Adipocyte (in vitro differentiated cells): ENCODE results near the gene MACROD2.

Source experiments
- DNase-seq: peaks from one replicate; pipeline ENCODE4 v3.0.0-alpha.2; 2015; ENCODE audit warnings: low read depth
- H3K27me3 ChIP-seq: replicated peaks from 2 replicates; pipeline ENCODE4 v1.7.0; 2013; ENCODE audit warnings: mild to moderate bottlenecking, low read length, moderate library complexity; ENCODE audit not compliant: control insufficient read depth, insufficient read depth
- H3K36me3 ChIP-seq: 2 replicates; pipeline ENCODE4 v1.7.0; 2013; ENCODE audit warnings: low read length, mild to moderate bottlenecking, moderate library complexity; ENCODE audit not compliant: control insufficient read depth, insufficient read depth, severe bottlenecking
- H3K4me1 ChIP-seq: 2 replicates; pipeline ENCODE4 v1.7.0; 2013; ENCODE audit warnings: mild to moderate bottlenecking, low read length, moderate library complexity; ENCODE audit not compliant: control insufficient read depth, insufficient read depth
- H3K4me3 ChIP-seq: 2 replicates; pipeline ENCODE4 v1.7.0; 2013; ENCODE audit warnings: mild to moderate bottlenecking, low read length, moderate library complexity
- H3K9ac ChIP-seq: 2 replicates; pipeline ENCODE4 v1.7.0; 2013; ENCODE audit warnings: mild to moderate bottlenecking, low read length, moderate library complexity
- H3K9me3 ChIP-seq: 2 replicates; pipeline ENCODE4 v1.7.0; 2013; ENCODE audit warnings: mild to moderate bottlenecking, low read length, moderate library complexity; ENCODE audit not compliant: control insufficient read depth

Gene MACROD2

DNA sequence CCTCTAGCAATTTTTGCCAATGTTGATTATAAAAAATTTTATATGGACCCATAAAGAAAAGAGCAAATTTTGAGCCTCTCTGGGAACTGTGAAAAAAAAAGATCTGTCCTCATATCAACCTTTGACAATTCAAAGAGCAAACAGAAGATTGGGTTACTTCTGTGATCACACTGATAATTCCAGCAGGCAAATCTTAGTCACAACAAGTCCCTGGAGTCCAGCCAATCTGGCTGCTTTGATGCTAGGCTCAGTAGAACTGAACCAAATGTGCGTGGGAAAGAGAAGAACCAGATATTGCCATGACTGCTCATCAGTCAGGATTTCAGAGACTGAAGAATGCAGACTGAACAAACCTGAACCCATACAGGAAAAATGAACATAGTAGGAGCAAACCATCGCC lies 780.5 kb downstream of the MACROD2 start:
- peak; percentile 91 for DNase-seq
- Histone ChIP-seq H3K9ac (no peak overlapping the region), H3K9me3 (no peaks in the 10 kb centered on the region), H3K27me3 (no peaks in the 10 kb centered on the region), H3K4me3 (no peak overlapping the region), H3K4me1 (no peaks in the 10 kb centered on the region), H3K36me3 (no peaks in the 10 kb centered on the region)

DNA sequence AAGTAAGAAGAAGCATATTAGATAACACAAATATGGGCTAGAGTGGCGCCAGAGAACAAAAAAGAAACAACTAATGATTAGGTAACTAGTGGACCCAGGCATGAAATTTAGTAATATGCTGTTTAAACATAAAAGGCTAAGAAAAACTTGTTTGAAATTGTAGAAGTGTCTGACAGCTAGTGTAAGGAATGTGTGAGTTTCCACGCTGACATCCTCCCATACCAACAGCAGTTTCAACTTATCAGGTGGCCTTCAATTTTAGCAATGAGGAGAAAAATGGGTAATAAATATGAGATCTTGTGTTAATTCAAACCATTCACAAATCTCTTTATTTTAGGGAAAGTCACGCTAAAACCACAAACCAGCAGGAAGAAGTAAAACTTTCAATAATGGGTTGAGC lies 782.3 kb downstream of the MACROD2 start:
- H3K4me3 ChIP-seq, result no peak overlapping the region
- no peak overlapping the region for H3K9ac ChIP-seq
- no peaks in the 10 kb centered on the region for H3K27me3 ChIP-seq
- no peaks in the 10 kb centered on the region for H3K4me1 ChIP-seq
- DNase-seq, result peak; percentile 7
- H3K36me3 ChIP-seq, result no peaks in the 10 kb centered on the region
- no peaks in the 10 kb centered on the region for H3K9me3 ChIP-seq

DNA sequence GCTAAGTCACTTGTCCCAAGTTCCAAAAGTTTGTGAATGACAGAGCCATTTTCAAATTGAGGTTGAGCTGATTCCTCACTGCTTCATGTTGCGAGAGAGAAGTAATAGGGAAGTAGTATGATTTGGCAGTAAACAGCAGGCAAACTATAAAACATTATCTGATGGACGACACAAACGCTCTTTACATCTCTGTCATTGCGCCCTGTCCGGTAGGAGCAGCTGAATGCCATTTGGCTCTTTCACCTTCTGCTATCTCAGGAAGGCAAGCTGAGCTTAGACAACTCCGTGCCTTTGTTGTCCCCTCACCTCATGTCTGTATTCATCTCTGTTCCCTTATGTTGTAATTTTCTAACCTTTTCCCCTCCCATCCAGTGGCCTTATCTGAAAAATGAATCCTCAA lies 782.8 kb downstream of the MACROD2 start:
- Histone ChIP-seq H3K4me3 (no peak overlapping the region), H3K9ac (no peak overlapping the region), H3K9me3 (no peaks in the 10 kb centered on the region), H3K36me3 (no peaks in the 10 kb centered on the region), H3K27me3 (no peaks in the 10 kb centered on the region), H3K4me1 (no peaks in the 10 kb centered on the region)
- DNase-seq, result no peak

DNA sequence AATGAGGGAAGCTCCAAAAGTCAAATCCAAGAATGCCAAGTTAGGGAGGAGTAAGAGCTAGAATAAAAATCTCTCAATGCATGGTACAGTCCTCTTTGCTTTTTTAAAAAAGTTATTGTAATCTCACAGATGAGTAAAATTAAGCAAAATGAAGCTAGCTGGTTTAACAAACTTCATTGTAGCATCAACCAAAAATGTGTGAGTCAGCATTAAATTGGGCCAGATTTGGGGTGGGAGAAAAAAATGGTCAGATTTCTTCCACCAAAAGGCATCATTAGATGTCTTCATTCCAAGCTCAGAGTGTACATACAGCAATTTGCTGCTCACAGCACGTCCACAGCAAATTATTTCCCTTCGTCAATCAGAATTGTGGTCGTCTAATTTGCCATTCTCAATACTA lies 783.6 kb downstream of the MACROD2 start:
- DNase-seq, result no peak
- Histone ChIP-seq H3K9ac (no peak overlapping the region), H3K9me3 (no peaks in the 10 kb centered on the region)

DNA sequence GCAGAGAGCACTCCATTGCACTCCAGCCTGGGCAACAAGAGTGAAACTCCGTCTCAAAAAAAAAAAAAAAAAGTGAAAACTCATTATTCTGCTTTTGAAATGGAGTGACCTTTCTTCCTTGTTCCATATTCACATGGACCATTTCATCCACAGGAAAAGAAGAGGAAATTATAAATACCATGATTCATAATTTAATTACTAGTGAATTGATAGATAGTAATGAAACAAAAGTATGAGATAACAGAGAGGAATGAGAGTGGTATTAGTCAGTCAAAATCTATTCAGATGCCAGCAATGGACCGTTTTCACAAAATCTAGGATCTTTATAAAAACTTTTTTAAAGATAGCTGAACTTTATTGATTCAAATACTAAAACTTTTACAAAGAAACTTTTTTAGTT lies 785.2 kb downstream of the MACROD2 start:
- H3K9ac ChIP-seq, result no peak overlapping the region

More for the DNA sequence above, 783.6 kb downstream of the MACROD2 start:
- no peak overlapping the region for H3K4me3 ChIP-seq
- no peaks in the 10 kb centered on the region for H3K27me3 ChIP-seq
- no peaks in the 10 kb centered on the region for H3K4me1 ChIP-seq
- no peaks in the 10 kb centered on the region for H3K36me3 ChIP-seq

DNA sequence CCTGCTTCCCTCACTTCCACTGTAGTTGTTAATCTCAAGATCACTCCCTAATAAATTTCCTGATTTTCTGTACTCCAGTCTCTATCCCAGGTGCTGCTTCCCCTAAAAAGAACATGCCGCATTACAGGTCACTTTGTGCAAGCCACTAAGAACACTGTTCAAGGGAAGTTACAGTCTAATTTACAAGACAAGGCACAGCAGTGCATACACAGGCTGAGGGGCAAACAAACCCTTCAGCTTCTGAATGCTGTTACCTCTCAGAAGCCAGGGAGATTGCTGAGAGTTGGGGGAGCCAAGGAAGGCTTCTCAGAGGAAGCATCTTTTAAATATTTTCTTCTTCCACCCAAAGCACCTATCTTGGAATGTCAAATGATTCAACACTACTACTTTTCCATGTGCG lies 787.4 kb downstream of the MACROD2 start:
- no peaks in the 10 kb centered on the region for H3K4me1 ChIP-seq
- H3K9me3 ChIP-seq, result no peaks in the 10 kb centered on the region
- H3K36me3 ChIP-seq, result no peaks in the 10 kb centered on the region
- H3K27me3 ChIP-seq, result no peaks in the 10 kb centered on the region
- DNase-seq, result no peak
- H3K9ac ChIP-seq, result no peak overlapping the region
- H3K4me3 ChIP-seq, result no peak overlapping the region

More for the DNA sequence above, 785.2 kb downstream of the MACROD2 start:
- DNase-seq, result no peak
- Histone ChIP-seq H3K27me3 (no peaks in the 10 kb centered on the region), H3K9me3 (no peaks in the 10 kb centered on the region), H3K4me3 (no peak overlapping the region), H3K4me1 (no peaks in the 10 kb centered on the region), H3K36me3 (no peaks in the 10 kb centered on the region)

DNA sequence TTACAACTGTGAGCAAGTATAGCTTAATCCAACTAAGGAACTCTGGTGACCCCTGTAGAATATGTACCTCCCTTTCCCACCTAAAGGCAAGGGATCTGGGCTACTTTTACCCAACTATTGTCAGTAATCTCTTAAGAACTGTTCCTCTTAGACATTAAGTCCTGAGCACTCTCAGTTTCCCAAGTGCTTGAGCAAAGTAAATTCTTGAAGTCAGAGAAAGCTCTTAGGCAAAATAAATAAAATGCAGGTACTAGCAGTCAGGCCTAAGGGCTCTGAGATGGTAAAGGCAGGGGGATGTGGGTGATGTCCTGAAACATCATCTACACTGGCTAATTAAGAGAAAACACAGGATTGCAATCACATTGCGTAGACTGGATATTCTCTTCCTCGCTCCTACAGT lies 788.5 kb downstream of the MACROD2 start:
- no peaks in the 10 kb centered on the region for H3K36me3 ChIP-seq
- no peak overlapping the region for H3K4me3 ChIP-seq
- H3K4me1 ChIP-seq, result no peaks in the 10 kb centered on the region
- no peaks in the 10 kb centered on the region for H3K9me3 ChIP-seq
- DNase-seq, result no peak
- no peaks in the 10 kb centered on the region for H3K27me3 ChIP-seq
- H3K9ac ChIP-seq, result no peak overlapping the region

DNA sequence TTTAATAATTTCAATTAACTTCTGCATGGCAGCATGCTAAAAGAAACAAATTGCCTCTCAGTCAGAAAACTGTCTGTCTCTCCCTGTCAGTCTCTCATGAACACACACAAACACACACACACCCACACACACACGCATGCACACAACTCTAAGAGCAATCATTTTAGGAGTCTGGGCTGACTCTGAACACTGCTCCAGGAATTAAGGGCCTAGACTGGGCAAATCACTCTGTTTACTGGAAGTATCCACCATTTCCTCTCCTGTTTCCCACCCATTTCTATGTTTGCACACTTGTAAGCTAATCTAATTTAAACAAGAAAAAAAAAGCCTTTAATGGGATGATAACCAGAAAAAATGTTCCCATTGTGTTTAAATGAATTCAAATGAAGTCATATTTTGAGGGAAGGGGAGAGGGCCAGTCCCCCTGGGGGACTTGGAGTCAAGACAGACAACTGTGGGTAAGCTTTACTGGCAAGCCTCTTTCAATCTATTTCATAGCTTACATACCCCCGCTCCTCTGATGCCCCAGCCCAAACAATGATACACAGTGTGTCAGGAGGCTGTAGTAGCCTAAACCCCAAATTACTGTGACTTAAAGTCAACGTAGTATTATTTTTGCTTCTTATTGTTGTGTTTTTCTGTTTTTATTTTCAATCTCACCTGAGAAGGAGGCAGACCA lies 789.9 kb downstream of the MACROD2 start:
- H3K4me3 ChIP-seq, result no peak overlapping the region
- H3K9ac ChIP-seq, result no peak overlapping the region
- H3K9me3 ChIP-seq, result peaks cover under 1% of the 10 kb centered on the region
- H3K36me3 ChIP-seq, result no peaks in the 10 kb centered on the region
- no peak for DNase-seq
- H3K4me1 ChIP-seq, result no peaks in the 10 kb centered on the region
- no peaks in the 10 kb centered on the region for H3K27me3 ChIP-seq

DNA sequence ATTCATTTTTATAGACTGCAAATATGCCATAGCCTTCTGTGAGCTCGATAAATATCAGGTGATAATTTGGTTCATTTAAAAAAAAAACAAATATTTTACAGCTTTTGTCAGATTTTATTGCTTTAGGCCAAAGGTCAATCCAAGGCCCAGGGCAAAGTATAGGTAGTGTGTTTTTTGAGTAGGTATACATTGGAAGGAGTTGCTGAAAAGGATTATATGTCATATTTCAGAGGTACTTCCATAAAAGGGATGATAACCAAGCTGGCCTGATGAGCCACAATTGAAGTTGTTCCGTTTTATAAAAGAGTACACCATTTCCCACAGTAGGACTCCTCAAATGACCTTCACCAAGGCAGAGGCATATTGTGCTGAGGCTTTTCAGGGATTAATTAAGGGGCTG lies 794.9 kb downstream of the MACROD2 start:
- H3K36me3 ChIP-seq, result no peaks in the 10 kb centered on the region
- H3K9me3 ChIP-seq, result peaks cover 7% of the 10 kb centered on the region
- no peaks in the 10 kb centered on the region for H3K27me3 ChIP-seq
- no peaks in the 10 kb centered on the region for H3K4me1 ChIP-seq
- H3K9ac ChIP-seq, result no peak overlapping the region
- no peak overlapping the region for H3K4me3 ChIP-seq
- no peak for DNase-seq

DNA sequence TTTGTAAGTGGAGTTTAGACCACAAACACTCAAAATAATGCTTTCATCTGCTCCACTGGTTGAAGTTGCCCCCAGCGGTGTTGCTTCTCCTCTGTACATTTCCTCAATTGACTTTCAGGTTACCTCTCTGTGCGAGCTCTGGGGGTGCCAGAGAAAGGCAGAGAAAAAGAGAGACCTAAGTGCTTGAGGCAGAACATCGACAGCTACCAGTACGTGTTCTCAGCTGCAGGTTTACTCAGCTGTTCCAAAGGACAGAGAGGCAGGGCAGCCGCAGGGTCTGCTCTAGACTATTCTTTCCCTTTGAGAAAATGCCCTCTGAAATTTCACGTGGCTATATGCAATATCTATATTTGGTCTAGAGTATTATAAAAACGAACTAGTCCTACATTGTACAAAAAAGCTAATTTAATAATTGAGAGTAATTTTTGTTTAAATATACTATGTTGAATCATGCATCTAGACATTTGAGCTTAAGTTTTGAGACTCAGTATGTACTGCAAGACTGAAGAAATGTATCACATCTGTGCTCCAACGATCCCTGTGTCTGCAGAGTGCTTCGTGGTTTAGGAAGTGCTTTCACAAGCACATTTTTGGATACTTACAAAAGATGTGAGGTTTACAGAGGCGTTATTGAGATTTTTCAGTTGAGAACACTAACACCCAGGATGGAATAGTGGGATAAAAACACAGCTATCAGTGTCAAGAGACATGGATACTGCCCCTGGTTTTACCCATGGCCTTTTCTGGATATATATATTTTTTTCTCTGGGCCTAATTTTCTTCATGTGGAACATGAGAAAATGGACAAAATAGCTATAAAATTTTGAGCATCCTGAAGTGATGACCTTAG lies 795.7 kb downstream of the MACROD2 start:
- no peaks in the 10 kb centered on the region for H3K27me3 ChIP-seq
- no peaks in the 10 kb centered on the region for H3K4me1 ChIP-seq
- H3K36me3 ChIP-seq, result no peaks in the 10 kb centered on the region
- no peak overlapping the region for H3K9ac ChIP-seq
- peak; percentile 56 for DNase-seq
- H3K4me3 ChIP-seq, result no peak overlapping the region
- H3K9me3 ChIP-seq, result peaks cover 7% of the 10 kb centered on the region

DNA sequence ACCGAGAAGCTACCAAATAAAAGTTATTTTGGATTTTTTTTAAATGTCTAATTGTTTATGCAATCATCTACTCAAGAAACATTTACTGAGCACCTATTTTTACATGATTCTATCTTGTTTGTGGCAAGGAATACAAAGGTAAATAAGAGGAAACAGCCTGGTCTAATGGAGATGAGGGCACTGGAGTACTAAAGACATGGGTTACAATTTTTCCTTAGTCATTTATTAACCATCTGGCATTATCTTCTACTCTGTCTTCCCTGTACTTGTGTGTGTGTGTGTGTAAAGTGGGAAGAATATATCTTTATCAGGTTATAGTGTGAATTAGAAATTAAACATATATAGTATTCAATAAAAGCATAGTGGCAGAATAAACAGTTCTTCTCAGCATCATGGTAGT lies 797.6 kb downstream of the MACROD2 start:
- no peaks in the 10 kb centered on the region for H3K27me3 ChIP-seq
- DNase-seq, result no peak

More for the DNA sequence above, 797.6 kb downstream of the MACROD2 start:
- H3K4me1 ChIP-seq, result no peaks in the 10 kb centered on the region
- H3K4me3 ChIP-seq, result no peak overlapping the region
- no peaks in the 10 kb centered on the region for H3K36me3 ChIP-seq
- H3K9me3 ChIP-seq, result peaks cover 7% of the 10 kb centered on the region
- no peak overlapping the region for H3K9ac ChIP-seq
